Astrocyte of the spinal cord (primary cell): ENCODE data around the gene RCL1.
A peak's percentile ranks its signal among the peaks of the same experiment; 100 is the strongest.
"Not testable (repeated sequence)": the region's sequence is repeated elsewhere in the genome, so short reads cannot be mapped to it uniquely, and the experiment has no call there.

Experiments used
- DNase-seq: peaks from one replicate; pipeline ENCODE4 v3.0.0; 2011; ENCODE audit warnings: low read depth, low spot score
- H3K4me3 ChIP-seq: 2 replicates; pipeline ENCODE4 v1.5.1; 2011; ENCODE audit warnings: low read depth, mild to moderate bottlenecking, low read length, moderate library complexity
- in situ Hi-C: cut with HindIII; loops from 2 replicates; pipeline ENCODE4 v1.10.0; 2017; ENCODE audit warnings: low sequenced_read_pairs
- TF ChIP-seq, protein P1 (sequence below): IDR thresholded peaks from 2 replicates; pipeline ENCODE4 v1.5.1; 2012; ENCODE audit warnings: low read depth, mild to moderate bottlenecking, low read length, inconsistent platforms

Gene RCL1

DNA sequence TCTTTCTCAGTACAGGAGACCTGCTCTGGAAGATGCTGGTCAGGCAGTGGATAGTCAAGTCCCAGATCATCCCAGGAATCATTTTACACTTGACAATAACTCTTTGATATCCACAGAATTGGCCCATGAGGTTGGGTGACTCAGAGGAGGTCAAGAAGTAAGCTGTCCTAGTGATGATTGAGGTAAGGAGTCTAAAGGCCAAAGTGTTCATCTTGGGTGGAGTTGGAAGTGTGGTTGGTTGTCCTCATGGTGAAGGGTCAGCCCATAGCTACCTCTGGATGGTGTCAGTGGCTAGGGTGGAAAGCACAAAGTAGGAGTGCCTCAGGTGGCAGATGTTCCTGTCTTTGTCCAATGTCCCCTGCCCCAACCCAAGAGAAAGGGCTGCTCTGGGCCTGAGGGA, 24.1 kb upstream of the RCL1 start:
- DNase-seq: no peak
- H3K4me3 ChIP-seq: no peak overlapping the region
- TF ChIP-seq, protein P1, sequence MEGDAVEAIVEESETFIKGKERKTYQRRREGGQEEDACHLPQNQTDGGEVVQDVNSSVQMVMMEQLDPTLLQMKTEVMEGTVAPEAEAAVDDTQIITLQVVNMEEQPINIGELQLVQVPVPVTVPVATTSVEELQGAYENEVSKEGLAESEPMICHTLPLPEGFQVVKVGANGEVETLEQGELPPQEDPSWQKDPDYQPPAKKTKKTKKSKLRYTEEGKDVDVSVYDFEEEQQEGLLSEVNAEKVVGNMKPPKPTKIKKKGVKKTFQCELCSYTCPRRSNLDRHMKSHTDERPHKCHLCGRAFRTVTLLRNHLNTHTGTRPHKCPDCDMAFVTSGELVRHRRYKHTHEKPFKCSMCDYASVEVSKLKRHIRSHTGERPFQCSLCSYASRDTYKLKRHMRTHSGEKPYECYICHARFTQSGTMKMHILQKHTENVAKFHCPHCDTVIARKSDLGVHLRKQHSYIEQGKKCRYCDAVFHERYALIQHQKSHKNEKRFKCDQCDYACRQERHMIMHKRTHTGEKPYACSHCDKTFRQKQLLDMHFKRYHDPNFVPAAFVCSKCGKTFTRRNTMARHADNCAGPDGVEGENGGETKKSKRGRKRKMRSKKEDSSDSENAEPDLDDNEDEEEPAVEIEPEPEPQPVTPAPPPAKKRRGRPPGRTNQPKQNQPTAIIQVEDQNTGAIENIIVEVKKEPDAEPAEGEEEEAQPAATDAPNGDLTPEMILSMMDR: no peak
- in situ Hi-C loops: no loop called here

DNA sequence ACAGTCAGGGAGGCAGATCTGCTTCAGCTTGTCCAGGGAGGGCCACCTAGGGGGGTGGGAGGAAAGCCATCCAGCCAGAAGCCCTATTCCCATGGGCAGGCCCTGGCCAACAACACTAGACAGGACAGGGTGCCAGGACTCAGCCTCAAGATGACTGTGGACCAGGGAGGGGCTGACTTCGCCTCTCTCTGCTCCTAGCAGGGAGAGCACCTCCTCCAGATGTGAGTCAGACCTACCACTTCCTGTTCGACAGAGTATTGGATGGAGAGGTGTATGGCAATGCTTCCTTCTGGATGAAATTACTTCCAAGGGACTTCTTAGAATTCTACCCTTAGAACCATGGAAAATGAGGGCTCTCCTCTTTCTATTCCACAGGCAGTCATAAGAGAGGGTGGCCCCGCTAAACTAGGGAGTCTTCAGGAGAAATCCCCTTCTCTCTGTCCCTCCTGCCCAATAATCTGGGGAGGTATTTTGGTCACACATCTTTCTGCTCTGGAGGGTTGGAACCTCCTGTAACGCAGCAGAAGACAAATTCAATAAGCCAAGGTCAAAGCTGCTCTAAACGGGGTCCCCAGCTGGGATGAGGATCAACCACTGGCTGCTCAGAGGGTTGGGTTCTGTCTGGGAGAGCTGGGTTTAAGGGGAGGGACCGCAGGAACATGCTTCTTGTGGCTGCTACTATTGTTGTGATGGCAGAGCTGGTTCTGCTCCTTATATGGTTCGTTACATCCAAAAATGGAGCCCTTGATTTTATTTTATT, 23.2 kb upstream of the RCL1 start:
- TF ChIP-seq, protein P1: no peak
- peak; percentile 38 for DNase-seq
- H3K4me3 ChIP-seq: no peak overlapping the region
- in situ Hi-C loops: no loop called here

DNA sequence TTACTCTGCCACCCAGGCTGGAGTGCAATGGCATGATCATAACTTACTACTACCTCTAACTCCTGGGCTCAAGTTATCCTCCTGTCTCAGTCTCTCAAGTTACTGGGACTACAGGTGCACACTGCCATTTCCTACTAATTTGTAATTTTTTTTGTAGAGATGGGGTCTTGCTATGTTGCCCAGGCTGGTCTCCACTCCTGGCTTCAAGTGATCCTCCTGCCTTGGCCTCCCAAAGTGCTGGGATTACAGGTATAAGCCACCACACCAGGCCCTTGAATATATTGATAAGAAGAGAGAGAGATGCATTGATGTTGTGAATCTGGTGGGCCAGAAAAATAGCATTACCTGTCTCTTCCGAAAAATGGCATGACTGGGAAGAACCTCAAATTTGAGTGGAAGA, 21.0 kb upstream of the RCL1 start:
- H3K4me3 ChIP-seq: no peak overlapping the region
- in situ Hi-C loops: no loop called here
- TF ChIP-seq, protein P1: no peak
- DNase-seq: no peak

DNA sequence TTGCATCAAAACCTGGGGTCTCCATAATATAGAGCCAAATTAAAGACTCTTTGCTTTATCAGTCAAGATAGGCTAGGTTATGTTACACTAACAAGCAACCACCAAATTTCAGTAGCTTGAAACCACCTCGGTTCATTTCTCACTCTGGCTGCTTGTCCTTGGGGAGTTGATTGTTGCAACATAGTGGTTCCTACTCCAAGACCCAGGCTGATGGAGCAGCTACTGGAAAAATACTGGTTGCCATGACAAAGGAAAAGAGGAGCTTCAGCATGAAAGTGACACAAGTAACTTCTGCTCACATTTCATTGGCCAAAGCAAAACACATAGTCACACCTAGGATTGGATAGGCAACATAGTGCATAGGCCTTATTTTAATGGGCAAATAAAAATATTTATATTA, 18.5 kb upstream of the RCL1 start:
- no peak for DNase-seq
- no peak overlapping the region for H3K4me3 ChIP-seq
- TF ChIP-seq, protein P1: no peak
- in situ Hi-C loops: no loop called here

DNA sequence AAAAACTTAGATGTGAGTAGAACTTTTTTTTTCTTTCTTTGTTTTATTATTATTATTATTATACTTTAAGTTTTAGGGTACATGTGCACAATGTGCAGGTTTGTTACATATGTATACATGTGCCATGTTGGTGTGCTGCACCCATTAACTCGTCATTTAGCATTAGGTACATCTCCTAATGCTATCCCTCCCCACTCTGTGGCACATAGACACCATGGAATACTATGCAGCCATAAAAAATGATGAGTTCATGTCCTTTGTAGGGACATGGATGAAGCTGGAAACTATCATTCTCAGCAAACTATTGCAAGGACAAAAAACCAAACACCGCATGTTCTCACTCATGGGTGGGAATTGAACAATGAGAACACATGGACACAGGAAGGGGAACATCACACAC, 17.8 kb upstream of the RCL1 start:
- DNase-seq, H3K4me3 ChIP-seq, in situ Hi-C loops: not testable (repeated sequence)

DNA sequence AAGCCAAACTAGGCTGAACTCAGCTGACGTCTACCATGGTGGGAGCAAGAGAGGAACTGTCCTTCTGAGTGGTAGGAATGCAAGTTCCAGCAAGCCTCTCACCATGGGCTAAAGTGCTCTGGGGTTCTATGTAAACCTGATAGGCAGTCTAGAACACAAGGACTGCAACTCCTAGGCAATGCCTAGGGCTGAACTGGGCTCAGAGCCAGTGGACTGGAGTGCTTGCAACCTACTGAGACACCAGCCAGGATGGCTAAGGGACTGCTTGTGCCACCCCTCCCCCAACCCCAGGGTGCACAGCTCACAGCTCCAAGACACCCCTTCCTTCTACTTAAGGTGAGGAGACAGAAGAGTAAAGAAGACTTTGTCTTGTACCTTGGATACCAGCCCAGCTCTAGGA, 12.1 kb upstream of the RCL1 start:
- in situ Hi-C loops: no loop called here
- TF ChIP-seq, protein P1: no peak
- no peak for DNase-seq
- H3K4me3 ChIP-seq: no peak overlapping the region

DNA sequence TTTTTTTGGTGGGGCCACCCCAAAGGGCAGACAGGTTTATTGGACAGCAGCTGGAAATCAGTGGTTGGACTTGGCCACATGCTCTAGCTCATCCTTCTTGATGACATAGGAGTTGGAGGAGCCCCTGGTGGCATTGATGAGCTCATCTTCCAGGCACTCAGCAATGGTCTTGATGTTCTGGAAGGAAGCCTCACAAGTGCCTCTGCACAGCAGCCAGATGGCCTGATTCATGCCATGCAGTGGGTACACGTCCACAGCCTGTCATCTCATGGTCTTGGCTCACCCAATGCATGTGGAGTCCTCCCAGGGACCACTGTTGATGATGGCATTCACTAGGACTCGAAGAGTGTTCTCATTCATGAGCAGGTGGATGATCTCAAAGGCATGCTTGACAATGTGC, 11.3 kb upstream of the RCL1 start:
- H3K4me3 ChIP-seq: no peak overlapping the region
- in situ Hi-C loops: no loop called here
- DNase-seq: no peak
- TF ChIP-seq, protein P1: no peak

DNA sequence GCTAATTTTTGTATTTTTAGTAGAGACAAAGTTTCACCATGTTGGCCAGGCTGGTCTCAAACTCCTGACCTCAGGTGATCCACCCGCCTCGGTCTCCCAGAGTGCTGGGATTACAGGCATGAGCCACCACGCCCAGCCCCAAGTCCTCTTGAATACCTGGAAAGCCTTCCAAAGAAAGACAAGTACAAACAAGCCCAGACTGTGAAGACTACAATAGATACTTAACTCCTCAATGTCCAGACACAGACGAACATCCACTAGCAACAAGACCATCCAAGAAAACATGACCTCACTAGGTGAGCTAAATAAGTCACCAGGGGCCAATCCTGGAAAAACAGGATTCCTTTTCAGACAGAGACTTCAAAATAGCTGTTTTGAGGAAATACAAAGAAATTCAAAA, 9.6 kb upstream of the RCL1 start:
- in situ Hi-C loops, H3K4me3 ChIP-seq, DNase-seq: not testable (repeated sequence)
